HG03378 (cell line): ENCODE measurements around the gene BRD3.
A peak's percentile ranks its signal among the peaks of the same experiment; 100 is the strongest.

ENCODE experiments used
- ATAC-seq: cut with Tn5 transposase; IDR thresholded peaks from one replicate; pipeline ENCODE4 v1.9.1; 2021; ENCODE audit warnings: mild to moderate bottlenecking, moderate library complexity; ENCODE audit not compliant: unreplicated experiment

BRD3 gene

GRCh38 chr9:134066913-134067851 lies 644 bp downstream of the BRD3 start:
- no peak for ATAC-seq

GRCh38 chr9:134066526-134066912 lies 1.3 kb downstream of the BRD3 start:
- no peak for ATAC-seq

- ATAC-seq: no peak
Observed at GRCh38 chr9:134065612-134066419, 2.0 kb downstream of the BRD3 start.

- ATAC-seq: no peak
Observed at GRCh38 chr9:134064711-134065110, 3.1 kb downstream of the BRD3 start.

- ATAC-seq: no peak
Observed at GRCh38 chr9:134063571-134064450, 4.0 kb downstream of the BRD3 start.

- ATAC-seq: no peak
Observed at GRCh38 chr9:134063088-134063570, 4.7 kb downstream of the BRD3 start.

GRCh38 chr9:134062461-134063087 lies 5.3 kb downstream of the BRD3 start:
- no peak for ATAC-seq

GRCh38 chr9:134061688-134062371 lies 6.0 kb downstream of the BRD3 start:
- no peak for ATAC-seq

- ATAC-seq: no peak
Observed at GRCh38 chr9:134061019-134061687, 6.7 kb downstream of the BRD3 start.

- no peak for ATAC-seq
Observed at GRCh38 chr9:134060546-134060945, 7.3 kb downstream of the BRD3 start.

GRCh38 chr9:134059661-134060395 lies 8.0 kb downstream of the BRD3 start:
- ATAC-seq: peak; percentile 71

GRCh38 chr9:134059188-134059641 lies 8.6 kb downstream of the BRD3 start:
- ATAC-seq: no peak

GRCh38 chr9:134058716-134059115 lies 9.1 kb downstream of the BRD3 start:
- ATAC-seq: no peak

- no peak for ATAC-seq
Observed at GRCh38 chr9:134057751-134058701, 9.8 kb downstream of the BRD3 start.

GRCh38 chr9:134057307-134057657 lies 10.5 kb downstream of the BRD3 start:
- ATAC-seq: no peak

GRCh38 chr9:134056483-134057306 lies 11.1 kb downstream of the BRD3 start:
- no peak for ATAC-seq
